ENCODE measurements around the gene FADS1.

Gene FADS1

DNA sequence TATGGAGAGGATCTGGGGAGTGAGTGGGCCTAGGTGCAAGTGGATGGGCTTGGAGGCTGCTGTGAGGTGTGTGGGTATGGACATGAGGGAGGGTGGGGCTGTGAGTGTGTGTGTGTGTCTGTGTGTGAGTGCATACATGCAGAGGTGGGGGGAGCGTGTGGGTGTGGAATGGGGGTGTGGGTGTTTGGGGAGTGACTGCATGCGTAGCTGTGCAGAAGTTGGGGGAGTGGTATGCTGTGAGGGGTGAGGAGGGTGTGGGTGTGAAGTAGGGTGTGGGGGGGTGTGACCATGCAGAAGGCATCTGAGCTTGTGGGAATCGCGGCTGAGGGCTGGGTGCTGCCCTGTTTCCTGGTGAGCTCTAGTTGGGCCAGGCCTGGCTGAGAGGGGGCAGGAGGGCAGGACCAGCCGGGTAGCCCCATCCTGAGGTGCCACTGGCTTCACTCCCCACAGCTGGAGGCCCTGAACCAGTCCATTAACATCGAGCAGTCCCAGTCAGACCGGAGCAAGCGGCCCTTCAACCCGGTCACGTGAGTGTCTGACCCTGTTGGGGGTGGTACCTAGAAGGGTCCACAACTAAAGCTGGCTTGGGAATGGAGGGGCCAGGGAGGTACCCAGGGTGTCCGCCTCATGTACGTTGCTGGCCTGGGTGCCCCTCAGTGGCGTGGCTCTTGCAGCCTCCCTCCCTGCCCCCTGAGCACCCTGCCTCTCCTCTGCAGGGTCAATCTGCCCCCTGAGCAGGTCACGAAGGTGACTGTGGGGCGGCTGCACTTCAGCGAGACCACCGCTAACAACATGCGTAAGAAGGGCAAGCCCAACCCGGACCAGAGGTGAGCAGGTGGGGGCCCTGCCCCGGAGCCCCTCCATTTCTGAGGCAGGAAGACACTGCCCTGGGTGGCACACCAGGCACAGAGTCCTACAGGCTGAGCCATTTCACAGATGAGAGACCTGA lies 40.9 kb downstream of the FADS1 start:
- no peak for DNase-seq

DNA sequence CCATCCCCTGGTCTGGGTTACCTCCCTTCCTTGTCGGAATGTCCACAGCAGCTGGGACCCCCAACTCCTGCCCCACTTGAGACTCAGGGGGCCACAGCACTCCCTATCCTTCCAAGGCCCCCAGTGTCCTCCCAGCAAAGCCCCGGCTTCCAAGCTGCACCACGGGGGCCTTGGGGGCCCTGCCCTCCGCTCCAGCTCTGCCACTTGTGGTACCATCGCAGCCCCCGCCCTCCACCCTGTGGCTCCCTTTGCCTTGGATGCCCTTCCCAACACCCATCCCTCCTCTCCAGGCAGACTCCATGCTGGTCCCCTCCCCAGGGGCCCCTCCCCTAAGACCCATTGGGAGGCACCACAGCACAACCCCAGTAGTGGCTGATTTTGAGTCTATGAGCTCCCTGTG lies 41.7 kb downstream of the FADS1 start:
- DNase-seq: no peak

DNA sequence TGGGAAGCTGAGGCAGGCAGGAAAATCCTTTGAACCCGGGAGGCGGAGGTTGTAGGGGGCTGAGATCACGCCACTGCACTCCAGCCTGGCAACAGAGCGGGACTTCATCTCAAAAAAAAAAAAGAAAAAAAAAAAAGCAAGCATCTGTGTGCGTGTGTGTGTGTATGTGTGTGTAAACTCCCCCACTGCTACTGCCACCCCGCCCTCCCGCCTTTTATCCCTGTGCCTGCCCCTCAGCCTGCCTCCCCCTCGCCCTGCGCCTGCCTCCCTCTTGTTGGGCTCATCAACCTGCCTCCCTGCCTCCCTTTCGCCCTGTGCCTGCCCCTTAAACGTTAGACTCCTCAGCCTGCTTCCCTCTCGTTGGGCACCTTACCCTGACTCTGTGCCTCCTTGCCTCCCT lies 42.4 kb downstream of the FADS1 start:
- no peak for DNase-seq

DNA sequence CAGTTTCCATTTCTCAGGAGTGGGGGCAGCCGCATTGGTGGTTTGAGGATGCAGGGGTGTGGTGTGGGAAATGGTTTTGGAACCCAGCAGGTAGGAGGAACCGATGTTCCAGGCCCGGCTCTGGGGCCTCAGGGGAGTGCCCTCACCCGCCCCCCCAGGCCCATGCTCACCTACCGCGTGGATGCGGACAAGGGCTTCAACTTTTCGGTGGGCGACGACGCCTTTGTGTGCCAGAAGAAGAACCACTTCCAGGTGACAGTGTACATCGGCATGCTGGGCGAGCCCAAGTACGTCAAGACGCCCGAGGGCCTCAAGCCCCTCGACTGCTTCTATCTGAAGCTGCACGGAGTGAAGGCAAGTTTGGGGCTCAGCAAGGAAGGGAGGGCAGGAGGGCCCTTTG lies 43.0 kb downstream of the FADS1 start:
- DNase-seq: no peak

DNA sequence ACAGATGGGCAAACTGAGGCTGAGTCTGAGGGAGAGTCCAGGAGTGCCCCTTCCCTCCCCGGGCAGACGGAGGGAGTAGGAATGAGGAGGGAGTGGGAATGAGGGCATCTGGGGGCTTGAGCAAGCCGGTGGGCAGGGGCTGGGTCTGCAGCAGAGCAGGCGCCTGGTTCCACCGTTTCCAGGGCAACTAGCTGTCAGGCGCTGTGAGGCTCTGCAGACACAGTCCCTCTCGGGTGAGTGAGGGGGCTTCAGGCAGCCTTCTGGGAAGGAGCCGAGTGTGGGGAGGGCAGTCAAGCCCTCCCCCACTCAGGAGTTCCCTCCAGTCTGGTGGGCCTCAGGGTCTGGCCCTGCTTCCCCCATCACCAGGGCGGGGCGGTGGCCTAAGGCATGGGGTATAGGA lies 43.4 kb downstream of the FADS1 start:
- no peak for DNase-seq

DNA sequence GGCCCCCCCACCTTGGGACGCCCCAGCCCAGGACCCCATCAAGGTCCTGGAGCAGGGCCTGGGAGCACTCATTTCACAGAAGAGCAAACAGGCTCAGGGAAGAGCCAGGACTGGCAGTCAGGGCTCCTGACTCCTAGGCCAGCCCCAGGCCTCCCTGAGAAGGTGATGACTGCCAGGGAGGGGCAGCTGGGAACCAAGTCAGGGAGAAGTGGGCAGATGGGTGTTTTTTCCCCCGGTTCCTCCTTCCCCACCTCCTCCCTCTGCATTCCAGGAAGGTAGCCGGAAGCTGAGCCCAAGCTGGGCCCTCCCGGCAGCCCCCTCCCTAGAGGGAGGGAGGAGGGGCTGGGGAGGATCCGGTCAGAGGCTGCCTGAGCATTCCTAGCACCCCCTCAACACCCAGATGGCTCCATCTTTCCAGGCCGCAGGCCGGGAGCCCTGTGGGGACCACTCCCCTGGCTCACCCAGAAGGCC lies 44.8 kb downstream of the FADS1 start:
- DNase-seq: no peak

DNA sequence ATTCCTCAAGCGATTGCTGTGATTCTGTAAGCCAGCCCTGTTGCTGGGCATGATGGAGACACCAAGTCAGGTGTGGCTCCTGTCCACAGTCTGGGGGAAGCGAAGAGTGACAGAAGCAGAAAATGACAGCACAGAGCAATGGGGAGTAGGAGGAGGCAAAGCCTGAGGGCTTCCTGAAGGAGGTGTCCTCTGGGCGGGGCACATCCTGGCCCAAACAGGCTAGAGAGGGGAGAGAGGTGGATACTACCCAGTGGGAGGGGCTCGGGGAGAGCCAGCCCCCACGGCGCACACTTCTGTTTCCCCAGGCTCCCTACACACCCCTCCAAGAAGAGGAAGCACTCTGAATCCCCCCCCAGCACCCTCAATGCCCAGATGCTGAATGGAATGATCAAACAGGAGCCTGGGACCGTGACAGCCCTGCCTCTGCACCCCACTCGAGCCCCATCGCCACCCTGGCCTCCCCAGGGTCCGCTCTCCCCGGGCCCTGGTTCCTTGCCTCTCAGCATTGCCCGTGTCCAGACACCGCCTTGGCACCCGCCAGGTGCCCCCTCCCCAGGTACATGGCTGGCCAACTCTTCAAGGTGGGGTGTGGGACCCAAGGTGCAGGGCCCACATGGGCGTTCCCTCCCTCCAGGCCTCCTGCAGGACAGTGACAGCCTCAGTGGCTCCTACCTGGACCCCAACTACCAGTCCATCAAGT lies 45.5 kb downstream of the FADS1 start:
- DNase-seq: no peak

DNA sequence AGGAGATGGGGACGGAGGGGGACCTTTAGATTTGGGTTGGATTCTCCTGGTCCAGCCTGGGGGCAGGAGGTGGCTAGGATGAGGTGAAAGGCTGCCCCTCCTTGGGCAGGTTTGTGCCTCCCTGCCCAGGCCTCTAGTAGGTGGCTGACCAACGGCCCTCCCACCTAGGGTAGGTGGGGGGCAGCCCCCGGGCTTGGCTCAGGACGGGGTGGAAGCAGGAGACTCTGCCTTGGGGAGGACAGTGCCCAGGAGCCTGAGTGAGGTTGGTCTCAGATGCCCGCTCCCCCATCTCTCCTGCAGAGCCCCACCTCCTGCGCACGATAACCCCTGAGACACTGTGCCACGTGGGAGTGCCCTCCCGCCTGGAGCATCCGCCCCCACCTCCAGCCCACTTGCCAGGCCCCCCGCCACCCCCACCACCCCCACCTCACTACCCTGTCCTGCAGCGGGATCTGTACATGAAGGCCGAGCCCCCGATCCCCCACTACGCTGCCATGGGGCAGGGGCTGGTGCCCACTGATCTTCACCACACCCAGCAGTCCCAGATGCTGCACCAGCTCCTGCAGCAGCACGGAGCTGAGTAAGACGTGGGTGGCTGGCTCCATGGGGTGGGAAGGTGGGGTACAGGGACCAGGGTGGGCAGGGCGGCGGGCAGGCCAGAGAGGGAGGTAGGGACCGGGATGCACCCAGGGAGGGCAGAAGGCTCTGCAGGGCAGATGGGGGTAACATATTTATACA lies 46.7 kb downstream of the FADS1 start:
- no peak for DNase-seq

DNA sequence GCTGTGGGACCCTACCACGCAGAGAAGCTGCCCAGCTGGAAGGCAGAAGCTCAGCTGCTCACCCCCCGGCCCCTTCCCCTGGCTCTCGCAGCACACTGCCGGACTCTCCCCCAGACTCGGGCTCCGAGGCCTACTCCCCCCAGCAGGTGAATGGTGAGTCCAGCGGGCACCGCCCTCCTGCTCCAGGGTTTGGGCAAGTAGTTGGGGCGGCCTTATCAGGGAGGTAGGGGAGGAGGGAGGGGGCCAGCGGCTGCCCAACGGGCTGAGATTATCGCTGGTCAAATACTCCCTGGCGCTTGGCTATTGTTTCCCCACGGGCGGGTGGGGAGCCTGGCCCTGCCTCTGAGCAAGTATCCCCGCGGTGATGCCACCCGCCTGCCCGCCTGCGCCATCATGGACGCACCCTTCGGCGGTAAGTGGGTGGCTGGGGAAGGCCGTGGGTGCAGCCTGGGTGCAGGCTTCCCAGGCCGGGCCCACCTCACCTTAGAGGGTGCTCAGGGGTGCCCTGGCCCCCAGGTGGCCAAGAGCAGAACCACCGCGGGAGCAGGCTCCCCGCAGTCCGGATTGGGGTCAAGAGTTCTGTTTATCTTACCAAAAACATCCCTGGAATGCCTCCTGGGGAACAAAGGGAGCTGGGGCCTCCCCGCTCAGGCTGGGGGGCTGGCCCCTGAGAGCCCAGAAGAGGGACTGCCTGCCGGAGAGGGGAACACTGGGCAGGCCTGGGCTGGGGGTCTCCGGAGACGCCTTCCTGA lies 47.5 kb downstream of the FADS1 start:
- no peak for DNase-seq

DNA sequence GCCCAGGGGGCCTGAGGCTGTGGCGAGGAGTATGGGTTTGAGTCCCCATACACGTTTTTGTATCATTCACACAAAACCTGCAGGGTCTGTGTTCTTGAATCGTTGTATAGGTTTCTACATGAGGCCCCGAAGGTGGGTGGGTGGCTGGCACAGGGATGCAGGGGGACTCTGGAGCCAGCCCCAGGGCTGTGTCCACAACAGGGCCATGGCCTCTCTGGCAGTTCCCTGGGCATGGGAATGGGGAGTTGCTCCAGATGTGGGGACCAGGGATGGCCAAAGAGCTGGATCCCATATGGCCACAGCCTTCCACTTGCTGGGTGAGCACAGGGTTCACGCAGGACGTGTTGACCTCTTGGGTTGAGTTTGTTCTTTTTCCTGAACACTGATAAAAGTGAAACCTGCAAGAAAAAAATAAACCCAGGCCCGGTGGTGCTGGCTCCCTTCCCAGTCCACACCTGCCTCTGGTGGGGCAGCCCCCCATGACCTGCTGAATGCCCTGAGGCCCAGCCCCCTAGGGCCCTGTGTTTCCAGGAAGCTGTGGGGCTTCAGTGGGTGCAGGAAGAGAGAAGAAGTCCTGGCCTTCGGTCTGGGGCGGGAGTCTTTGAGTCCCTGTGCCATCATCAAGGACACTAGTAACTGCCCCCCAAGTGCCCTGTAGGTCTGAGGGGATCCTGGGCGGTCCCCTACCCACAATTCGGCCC lies 48.3 kb downstream of the FADS1 start:
- DNase-seq: no peak

DNA sequence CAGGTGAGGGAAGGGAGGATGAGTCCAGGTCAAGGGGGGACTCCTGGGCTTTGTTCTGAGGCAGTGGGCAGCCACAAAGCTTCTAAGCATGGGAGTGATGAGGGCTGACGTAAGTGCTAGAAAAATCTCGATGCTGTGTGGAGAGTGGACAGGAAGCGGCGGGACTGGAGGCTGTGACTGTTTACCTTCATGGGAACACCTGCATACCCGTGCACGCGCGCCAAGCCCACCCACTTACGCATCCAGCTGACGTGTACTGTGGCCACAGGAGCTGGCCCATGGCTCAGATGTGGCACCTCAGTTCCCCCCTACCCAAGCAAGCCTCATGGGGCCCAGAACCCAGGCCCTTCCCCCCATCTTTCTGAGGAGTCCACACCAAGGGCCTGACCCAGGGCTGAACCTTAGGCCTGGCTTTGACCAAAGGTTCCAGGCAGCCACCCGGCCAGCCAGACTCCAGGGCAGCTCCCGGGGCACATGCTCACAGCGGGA lies 50.4 kb downstream of the FADS1 start:
- no peak for DNase-seq

DNA sequence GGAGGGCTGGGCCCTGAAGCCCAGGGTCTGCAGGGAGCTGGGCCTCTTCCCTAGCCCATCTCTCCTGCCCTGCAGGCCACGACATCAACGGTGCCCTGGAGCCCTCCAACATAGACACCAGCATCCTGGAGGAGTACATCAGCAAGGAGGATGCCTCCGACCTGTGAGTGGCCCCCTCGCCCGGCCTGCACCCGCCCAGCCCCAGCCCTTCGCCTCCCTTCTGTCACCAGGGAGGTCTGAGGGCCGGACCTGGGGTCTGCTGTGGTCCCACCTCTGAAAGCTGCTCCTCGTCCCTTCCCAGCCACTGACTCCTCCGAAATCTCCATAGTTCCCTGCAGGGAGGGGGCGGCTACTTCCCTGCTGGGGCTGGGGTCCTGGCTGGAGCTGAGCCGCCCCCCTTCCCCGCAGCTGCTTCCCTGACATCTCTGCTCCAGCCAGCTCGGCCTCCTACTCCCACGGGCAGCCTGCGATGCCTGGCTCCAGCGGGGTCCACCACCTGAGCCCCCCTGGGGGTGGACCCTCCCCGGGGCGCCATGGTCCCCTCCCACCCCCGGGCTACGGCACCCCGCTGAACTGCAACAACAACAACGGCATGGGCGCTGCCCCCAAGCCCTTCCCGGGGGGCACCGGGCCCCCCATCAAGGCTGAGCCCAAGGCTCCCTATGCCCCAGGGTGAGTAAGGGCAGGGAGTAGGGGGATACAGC lies 51.1 kb downstream of the FADS1 start:
- DNase-seq: no peak

DNA sequence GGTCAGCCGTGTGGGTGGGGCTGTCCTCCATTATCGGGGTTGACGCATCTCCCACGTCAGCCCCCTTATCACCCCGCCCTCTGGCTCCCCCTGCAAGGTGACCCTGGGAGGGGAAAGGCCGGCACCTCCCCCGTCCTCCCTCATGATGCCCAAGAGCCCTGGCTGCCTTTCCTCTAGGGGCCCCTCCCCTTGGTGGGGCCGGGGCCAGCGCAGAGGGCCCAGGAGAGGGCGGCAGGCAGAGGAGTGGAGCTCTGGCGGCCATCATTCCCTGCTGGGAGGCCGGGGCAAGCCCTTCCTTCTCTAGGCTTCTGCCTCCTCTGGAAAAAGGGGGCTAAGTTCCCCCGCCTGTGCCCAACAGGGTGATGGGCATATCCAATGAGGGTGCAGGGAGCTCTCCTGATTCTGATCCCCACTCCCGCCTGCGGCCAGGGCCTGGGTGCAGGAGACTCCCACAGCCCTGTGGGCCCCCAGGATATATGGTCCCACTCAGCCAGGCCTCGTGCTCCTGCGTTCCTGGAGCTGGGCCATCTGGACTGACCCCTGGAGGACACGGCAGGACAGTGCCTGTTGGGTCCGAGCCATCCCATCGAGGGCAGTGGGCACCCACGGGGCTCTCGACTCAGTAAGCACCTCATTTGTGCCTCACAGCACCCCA lies 52.1 kb downstream of the FADS1 start:
- no peak for DNase-seq

DNA sequence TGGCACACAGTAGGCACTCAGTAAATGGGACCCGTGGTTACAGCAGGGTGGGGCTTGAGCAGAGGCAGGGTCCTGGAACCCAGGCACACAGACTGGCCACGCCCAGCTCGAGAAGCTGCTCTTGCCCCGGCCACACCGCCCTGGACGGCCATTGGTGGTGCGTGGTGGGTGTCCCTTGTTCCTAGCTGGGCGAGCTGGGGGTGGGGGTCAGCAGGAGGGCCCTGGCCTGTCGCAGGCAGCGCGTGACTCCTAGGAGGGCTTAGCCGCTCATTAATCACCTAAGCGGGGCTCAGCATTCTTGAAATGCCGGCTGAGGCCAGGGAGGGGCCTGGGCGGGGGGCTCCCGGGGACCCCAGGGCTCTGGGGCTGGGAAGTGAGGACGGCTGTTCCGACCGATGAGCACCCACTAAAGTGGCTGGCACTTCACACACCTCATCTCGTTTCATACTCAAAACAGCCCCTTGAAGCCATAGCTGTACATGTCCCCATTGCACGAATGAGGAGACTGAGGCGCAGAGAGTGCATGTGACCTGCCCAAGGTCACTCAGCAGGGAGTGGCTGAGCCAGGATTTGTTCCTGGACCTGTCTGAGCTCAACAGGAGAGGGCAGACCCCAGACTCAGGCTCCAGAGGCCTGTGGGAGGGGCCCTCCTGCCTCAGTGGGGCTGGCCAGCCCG lies 52.7 kb downstream of the FADS1 start:
- DNase-seq: no peak

DNA sequence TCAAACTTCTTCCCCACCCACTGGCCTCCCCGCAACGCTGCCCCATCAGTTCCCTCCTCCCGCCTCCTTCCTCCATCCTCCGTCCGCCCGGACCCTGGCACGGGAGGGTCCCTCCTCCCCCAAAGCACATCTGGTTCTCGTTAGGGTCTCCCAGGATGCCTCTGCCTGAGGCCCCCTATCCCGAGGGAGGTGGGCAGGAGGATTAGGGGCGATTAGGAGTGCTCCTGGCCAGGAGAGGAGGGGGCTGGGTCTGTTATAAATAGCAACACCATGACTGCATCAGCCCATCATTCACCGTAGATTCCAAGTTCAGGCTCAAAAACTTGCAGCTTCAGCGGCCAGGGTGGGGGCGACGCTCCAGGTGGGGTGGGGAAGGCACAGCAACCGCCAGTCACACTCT lies 54.0 kb downstream of the FADS1 start:
- no peak for DNase-seq

DNA sequence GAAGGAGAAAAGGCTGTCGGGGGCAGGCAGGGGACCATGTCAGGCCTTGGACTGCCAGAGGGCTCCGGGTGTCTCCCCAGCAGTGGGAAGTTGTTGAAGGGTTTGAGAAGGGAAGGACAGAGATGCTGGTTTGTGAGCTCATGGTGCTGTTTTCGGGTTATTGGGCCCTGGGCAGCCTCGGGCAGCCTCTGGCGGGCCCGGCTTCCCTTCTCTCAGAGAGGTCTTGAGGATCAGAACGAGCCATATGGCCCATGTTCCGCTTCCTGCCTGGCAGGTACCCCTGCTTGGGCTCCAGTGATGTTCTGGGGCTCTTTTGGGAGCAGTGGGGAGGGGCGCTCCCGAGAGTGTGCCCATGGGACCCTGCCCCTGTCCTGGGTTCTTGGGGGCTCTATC lies 54.6 kb downstream of the FADS1 start:
- DNase-seq: no peak

DNA sequence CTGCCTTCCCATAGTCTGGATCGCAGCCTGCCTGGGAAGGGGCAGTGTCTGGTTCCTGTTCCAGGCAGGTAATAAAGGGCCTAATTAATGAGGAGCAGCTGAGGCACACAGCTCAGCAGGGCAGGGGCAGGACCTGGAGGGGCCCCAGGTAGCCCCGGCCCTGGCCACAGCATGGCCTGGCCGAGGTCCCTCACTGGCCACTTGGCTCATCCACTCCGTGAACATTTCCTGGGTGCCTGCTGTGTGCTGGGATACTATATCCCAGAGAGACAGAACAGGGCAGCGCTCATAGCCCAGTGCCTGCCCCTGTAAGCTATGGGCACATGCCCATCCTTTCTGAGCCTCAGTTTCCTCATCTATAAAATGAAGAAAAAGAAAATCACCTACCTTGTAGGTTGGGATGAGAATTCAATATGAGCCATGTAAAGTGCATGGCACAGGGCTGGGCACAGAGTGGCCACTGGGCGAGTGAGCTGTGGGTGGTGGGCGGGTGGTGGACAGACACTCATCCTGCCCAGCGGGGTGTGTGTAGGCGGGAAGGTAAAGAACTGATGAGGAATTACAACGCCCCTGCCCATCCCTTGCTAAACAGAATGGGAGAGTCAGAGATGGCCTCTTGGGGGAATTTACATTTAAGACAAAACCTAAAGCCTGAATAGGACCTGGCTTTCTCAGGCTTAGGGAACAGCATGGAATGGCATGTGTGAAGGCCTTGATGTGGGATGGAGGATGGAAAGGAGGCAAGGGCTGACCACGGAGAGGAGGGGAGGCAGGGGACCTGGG lies 55.2 kb downstream of the FADS1 start:
- DNase-seq: no peak

DNA sequence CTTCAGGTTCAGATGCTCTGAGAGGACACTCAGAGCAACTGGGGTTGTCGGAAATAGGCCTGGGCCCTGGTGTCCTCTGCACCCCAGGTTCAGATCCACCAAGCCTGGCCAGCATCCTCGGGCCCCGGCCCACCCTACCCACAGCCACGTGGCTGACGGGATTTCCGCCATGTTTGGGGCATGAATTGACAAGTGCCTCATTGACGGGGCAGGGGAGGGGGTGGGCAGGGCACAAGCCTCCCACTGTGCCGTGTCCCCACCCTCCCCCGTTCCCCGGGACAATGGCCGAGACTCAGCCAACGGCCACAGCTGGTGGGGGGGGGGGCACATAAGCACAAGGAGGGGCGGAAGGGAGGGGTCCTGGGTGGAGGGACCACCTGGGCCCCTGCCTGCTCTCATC lies 55.9 kb downstream of the FADS1 start:
- DNase-seq: no peak

DNA sequence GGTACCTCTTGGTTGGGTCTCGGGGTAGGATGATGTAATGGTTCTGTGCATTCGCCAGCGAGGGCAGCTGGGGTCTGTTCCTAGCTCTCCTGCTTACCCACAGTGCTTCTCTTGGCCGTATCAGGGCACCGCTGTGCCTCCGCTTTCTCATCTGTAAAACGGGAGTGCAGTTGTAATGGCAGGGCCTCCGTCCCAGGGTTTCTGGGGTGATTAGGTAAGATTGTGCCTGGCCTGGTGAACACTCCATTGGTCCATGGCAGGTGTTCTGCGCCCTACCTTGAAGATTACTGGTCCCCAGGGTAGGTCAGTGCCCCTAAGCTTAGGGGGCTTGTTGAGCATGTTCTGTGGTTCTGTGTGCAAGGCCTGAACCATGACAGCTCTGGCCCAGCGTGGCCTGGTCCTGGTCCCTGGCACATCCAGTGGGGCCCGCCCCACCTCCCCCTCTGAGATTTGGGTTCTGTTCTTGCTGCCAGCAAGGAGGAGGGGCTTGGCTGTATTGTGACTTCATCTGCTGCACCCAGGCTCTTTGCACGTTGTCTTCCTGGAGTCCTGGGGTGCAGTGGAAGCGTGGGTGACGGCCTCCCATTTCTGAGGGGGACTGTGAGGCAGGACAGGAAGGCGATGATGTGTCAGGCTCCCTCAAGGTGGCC lies 59.5 kb downstream of the FADS1 start:
- no peak for DNase-seq
